ENCODE measurements around the gene AASDH.

DNA sequence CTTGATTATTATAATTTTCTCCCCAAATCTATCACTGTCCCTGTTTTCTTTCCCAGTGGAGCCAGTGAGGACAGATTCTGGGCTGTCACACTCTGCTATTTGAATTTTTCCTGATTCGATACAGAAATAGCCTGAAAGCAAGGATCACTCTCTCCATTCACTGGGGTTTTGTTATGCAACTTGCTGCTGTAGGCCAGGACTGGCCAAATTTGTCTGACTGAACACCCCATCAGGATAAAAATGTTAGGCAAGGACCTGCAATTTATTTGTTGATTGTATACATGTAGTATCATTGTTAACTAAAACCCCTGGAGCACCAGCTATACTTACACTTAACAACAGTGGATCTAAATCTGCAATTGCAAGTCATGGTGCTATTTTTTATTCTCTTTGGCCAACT, 68.7 kb downstream of the AASDH start:
- TF ChIP-seq, protein P1, sequence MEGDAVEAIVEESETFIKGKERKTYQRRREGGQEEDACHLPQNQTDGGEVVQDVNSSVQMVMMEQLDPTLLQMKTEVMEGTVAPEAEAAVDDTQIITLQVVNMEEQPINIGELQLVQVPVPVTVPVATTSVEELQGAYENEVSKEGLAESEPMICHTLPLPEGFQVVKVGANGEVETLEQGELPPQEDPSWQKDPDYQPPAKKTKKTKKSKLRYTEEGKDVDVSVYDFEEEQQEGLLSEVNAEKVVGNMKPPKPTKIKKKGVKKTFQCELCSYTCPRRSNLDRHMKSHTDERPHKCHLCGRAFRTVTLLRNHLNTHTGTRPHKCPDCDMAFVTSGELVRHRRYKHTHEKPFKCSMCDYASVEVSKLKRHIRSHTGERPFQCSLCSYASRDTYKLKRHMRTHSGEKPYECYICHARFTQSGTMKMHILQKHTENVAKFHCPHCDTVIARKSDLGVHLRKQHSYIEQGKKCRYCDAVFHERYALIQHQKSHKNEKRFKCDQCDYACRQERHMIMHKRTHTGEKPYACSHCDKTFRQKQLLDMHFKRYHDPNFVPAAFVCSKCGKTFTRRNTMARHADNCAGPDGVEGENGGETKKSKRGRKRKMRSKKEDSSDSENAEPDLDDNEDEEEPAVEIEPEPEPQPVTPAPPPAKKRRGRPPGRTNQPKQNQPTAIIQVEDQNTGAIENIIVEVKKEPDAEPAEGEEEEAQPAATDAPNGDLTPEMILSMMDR (IDR thresholded peaks at IDR 0.05; ENCODE audit: low read depth, low read length, missing input control) = no peak
- TF ChIP-seq, protein P2, sequence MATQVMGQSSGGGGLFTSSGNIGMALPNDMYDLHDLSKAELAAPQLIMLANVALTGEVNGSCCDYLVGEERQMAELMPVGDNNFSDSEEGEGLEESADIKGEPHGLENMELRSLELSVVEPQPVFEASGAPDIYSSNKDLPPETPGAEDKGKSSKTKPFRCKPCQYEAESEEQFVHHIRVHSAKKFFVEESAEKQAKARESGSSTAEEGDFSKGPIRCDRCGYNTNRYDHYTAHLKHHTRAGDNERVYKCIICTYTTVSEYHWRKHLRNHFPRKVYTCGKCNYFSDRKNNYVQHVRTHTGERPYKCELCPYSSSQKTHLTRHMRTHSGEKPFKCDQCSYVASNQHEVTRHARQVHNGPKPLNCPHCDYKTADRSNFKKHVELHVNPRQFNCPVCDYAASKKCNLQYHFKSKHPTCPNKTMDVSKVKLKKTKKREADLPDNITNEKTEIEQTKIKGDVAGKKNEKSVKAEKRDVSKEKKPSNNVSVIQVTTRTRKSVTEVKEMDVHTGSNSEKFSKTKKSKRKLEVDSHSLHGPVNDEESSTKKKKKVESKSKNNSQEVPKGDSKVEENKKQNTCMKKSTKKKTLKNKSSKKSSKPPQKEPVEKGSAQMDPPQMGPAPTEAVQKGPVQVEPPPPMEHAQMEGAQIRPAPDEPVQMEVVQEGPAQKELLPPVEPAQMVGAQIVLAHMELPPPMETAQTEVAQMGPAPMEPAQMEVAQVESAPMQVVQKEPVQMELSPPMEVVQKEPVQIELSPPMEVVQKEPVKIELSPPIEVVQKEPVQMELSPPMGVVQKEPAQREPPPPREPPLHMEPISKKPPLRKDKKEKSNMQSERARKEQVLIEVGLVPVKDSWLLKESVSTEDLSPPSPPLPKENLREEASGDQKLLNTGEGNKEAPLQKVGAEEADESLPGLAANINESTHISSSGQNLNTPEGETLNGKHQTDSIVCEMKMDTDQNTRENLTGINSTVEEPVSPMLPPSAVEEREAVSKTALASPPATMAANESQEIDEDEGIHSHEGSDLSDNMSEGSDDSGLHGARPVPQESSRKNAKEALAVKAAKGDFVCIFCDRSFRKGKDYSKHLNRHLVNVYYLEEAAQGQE (IDR thresholded peaks at IDR 0.05) = no peak
- TF ChIP-seq, protein P3, sequence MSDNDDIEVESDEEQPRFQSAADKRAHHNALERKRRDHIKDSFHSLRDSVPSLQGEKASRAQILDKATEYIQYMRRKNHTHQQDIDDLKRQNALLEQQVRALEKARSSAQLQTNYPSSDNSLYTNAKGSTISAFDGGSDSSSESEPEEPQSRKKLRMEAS (IDR thresholded peaks at IDR 0.05) = no peak
